ENCODE measurements around the gene ADGRF1.

ADGRF1 gene

DNA sequence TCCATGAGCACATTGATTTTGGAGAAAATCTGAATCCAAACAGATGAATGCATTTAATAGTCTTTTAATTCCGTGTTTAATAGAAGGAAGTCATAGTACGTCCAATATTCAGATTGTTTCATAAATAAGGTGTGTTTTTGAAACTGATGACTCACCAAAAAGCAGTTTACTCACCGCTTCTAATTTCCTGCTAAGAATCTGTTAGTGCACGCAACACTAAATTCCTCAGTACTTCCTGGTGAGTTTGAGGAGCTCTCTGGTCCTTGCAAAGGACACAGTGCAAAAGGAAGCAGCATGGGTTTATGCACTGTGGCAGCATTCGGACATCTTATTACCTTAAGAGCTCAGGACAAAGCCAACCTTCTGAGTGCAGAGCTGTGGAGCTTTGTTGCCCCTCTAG, 2.3 kb upstream of the ADGRF1 start:
- H3K4me3 Mint-ChIP-seq = no peak overlapping the region
- H3K27me3 Mint-ChIP-seq = peaks cover 23% of the 10 kb centered on the region
- no peaks in the 10 kb centered on the region for H3K9me3 Mint-ChIP-seq
- no peaks in the 10 kb centered on the region for H3K4me1 Mint-ChIP-seq
- H3K27ac Mint-ChIP-seq = peak overlapping the region in 1 of 2 donors; percentile 43
- DNase-seq (no peak), ATAC-seq (no peak)

DNA sequence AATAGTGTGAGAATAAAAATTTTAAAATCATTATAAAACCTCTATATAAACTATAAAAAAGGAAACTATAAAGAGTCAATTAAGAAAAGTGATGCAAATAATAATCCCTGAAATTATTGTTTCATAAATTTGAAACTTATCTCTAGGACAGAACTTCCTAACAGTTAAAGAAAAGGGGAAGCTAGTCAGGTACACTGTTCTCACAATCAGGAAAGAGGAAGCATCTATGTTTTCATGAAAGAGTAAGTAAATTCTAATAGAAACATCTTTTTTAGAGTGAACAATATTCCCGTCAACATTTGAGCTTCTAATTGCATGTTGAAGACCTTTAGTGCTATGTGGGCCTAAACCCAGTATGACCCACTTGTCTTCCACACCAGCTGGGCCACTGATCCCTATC, 1.2 kb upstream of the ADGRF1 start:
- no peak for DNase-seq
- ATAC-seq = no peak
- no peaks in the 10 kb centered on the region for H3K9me3 Mint-ChIP-seq
- peaks cover 18% of the 10 kb centered on the region for H3K27me3 Mint-ChIP-seq
- H3K4me3 Mint-ChIP-seq = no peak overlapping the region
- H3K27ac Mint-ChIP-seq = no peak overlapping the region
- H3K4me1 Mint-ChIP-seq = no peaks in the 10 kb centered on the region

DNA sequence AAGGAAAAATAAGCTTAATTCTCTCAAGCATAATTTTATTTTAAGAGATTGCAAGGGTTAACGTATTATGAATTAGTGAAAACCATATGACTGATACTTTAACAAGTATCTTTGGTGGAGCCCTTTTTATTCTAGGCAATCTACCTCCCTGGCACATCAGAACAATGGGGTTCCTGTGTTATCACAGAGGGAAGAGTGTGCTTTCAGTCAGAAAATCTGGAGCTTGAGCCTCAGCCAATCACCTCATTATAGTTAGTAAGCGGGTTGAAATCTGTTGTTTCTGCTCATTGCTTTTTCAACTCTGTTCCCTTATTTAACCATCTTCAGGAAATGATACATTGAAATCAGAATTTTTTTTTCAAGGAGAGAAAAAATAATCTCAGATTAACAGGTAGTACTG, 391 bp downstream of the ADGRF1 start:
- no peak for DNase-seq
- no peak for ATAC-seq
- no peaks in the 10 kb centered on the region for H3K4me1 Mint-ChIP-seq

DNA sequence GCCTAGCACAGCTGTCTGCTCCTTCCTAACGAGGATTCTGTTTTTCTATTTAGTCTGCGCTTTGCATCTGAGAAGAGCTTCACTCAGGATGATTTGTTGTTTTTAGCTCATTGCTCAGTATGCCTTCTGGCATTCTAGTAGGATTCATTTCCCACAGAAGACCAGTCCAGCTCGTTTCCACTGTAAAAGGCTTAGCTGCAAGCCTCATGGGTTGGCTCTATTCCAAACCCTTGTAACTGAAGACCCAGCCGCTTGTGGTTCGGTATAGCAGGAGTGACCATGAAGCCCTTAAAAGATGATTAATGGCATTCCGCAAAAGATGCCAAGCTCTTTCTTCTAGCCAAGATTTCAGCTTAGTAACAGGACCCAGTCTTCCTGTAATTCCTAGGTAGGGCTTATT, 7.2 kb downstream of the ADGRF1 start:
- no peaks in the 10 kb centered on the region for H3K4me1 Mint-ChIP-seq
- no peak overlapping the region for H3K27ac Mint-ChIP-seq
- peaks cover 41% of the 10 kb centered on the region for H3K27me3 Mint-ChIP-seq

More for the DNA sequence above, 391 bp downstream of the ADGRF1 start:
- no peak overlapping the region for H3K27ac Mint-ChIP-seq
- H3K4me3 Mint-ChIP-seq = no peak overlapping the region
- H3K9me3 Mint-ChIP-seq = no peaks in the 10 kb centered on the region
- H3K27me3 Mint-ChIP-seq = peaks cover 16% of the 10 kb centered on the region

DNA sequence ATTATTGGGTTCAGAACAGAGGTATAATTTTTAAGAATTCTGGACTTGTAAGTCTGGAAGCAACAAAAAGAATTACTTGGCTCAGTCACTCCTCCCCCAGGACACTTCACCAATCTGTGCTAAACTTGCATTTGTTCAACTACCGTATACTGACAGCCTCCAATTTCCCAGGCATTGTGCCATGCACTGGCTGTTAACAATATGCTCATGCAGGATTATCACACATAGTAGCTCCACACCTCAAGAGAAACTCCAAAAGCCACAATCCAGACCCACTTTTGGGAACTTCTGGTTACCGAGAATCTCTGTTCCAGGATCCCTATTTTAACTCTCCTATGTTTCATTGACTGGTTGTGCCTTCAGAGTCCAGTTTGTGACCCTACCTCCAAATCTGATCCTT, 7.7 kb downstream of the ADGRF1 start:
- H3K4me3 Mint-ChIP-seq = no peak overlapping the region
- peaks cover 41% of the 10 kb centered on the region for H3K27me3 Mint-ChIP-seq
- H3K27ac Mint-ChIP-seq = no peak overlapping the region
- H3K9me3 Mint-ChIP-seq = no peaks in the 10 kb centered on the region
- ATAC-seq = no peak
- no peaks in the 10 kb centered on the region for H3K4me1 Mint-ChIP-seq
- no peak for DNase-seq

More for the DNA sequence above, 7.2 kb downstream of the ADGRF1 start:
- Mint-ChIP-seq H3K9me3 (no peaks in the 10 kb centered on the region), H3K4me3 (no peak overlapping the region)
- ATAC-seq (no peak), DNase-seq (no peak)

DNA sequence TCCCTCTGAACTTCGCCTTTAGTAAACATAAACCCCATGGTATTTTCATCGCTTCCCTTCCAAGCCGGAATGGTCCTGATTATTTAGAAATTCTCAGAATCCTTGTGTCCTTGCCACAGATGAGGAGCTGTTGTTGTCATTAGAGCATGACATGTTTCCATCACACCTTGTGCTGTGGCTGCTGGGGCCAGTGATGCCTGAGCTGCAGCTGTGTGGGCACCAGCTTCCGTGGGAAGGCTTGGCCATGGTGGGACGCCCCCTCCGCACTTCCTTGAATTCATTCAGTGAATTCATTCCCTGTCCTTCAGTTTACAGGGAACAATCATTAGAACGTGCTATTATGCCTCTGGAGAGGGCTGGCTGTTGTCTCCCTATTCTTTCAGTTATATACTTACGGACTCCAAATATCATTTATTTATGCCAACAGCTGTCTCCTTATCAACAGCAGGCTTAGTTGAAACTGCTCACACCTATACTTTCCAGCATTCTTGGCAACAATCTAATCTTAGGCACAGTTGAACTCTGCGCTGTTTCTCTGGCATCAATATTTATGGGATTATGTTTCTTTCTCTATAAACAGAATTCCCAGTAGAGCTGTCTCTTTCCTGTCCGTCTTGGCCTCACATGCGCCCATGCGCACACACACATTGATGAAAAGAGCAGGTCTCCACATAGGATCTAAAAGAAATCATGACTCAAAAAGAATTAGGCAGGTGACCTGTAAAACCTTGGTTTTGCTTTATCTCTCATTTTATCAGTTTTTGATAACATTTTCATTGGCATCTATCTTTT, 9.0 kb downstream of the ADGRF1 start:
- H3K27ac Mint-ChIP-seq = no peak overlapping the region
- H3K9me3 Mint-ChIP-seq = no peaks in the 10 kb centered on the region
- H3K4me1 Mint-ChIP-seq = no peaks in the 10 kb centered on the region
- peaks cover 41% of the 10 kb centered on the region for H3K27me3 Mint-ChIP-seq
- DNase-seq (no peak), ATAC-seq (no peak)
- no peak overlapping the region for H3K4me3 Mint-ChIP-seq

DNA sequence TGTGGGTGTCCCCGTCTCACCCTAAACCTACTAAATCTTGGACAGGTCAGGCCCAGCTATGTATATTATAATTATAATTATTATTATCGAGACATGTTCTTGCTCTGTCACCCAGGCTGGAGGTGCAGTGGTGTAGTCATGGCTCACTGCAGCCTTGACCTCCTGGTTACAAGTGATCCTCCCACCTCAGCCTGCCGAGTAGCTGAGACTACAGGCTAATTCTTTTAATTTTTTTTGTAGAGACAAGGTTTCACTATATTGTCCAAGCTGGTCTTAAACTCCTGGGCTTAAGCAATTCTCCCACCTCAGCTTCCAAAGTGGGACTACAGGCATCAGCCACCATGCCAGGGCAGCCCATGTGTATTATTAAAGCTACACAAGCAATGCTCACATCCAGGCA, 10.5 kb downstream of the ADGRF1 start:
- Mint-ChIP-seq H3K4me1 (no peaks in the 10 kb centered on the region), H3K27me3 (peaks cover 33% of the 10 kb centered on the region), H3K9me3 (no peaks in the 10 kb centered on the region), H3K27ac (no peak overlapping the region), H3K4me3 (no peak overlapping the region)
- DNase-seq (no peak), ATAC-seq (no peak)

DNA sequence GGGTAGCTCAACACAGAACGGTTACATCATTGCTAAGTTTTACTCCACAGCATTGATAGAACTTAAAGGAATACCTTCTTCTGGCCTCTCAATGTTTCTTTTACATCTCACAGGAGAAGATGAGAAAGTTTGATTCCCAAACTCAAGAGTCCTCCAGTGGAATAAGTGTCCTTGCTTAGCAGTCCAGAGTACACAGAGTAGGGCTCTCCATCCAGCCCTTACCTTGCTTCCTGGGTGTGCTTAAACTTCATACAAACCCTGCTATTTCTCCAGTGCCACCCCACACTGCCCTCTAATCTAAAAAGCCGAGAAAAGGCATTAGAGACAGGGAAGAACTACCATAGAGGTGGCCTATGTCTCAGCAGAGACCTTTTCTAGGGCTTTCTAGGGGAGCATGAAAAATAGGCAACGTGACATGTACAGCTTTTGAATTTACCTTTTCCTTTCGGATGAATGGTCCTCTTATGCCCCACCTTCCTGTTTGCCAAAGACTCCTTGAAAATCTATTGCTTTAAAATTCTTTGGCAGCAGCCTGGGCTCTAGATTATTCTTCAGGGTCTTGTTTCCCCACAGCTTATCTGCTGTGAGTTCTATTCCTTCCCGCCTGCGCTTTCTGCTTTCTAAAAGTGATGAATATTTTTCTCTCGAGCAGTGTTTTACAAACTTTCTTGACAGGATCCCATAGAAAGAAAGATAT, 12.1 kb downstream of the ADGRF1 start:
- Mint-ChIP-seq H3K9me3 (no peaks in the 10 kb centered on the region), H3K4me1 (no peaks in the 10 kb centered on the region), H3K27ac (peak overlapping the region in 1 of 2 donors; percentile 43), H3K4me3 (no peak overlapping the region), H3K27me3 (peaks cover 17% of the 10 kb centered on the region)
- no peak for ATAC-seq
- no peak for DNase-seq

DNA sequence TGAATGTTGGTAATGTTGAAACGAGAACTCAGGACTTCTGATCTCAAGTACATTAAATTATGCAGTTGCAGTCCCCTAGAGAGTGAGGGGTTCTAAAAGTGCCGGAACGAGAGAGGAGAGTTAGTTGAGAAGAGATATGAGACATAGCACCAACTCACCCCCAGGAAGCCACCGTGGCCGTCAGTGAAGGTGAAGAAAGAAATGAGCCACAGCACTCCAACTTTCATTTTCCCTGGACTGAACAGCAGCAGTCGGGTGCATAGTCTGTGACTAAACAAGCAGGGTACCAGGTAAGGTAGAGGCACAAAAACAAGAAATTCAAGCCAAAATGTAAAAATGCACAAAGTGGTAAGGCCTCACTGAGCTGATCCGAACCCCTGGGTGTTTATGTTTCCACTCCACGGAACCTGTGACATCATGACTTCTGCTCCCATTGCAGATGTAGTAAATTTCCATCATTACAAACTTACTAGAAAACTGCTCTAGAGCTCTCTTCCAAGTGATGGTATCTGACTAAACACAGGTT, 13.2 kb downstream of the ADGRF1 start:
- H3K9me3 Mint-ChIP-seq = no peaks in the 10 kb centered on the region
- DNase-seq (no peak), ATAC-seq (no peak)
- no peaks in the 10 kb centered on the region for H3K4me1 Mint-ChIP-seq
- peaks cover 8% of the 10 kb centered on the region for H3K27me3 Mint-ChIP-seq
- H3K4me3 Mint-ChIP-seq = no peak overlapping the region
- no peak overlapping the region for H3K27ac Mint-ChIP-seq

DNA sequence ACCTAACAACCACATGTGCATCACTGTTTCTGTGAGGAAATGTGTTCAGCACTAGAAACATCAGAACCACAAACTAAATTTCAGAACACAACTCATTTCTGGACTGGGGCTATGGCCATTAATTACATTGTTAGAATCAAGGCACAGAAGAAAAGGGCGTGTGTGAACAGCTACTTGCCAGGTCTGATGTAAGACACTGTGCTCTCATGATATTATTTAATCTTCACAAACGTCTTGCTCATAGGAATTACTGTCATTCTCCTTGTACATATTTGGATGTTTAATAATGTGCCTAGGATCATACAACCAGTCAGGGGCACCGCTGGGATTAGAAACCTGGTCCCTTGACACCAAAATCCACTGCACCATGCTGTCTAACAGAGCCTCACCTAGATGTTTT, 14.8 kb downstream of the ADGRF1 start:
- H3K4me1 Mint-ChIP-seq = no peaks in the 10 kb centered on the region
- no peaks in the 10 kb centered on the region for H3K27me3 Mint-ChIP-seq

DNA sequence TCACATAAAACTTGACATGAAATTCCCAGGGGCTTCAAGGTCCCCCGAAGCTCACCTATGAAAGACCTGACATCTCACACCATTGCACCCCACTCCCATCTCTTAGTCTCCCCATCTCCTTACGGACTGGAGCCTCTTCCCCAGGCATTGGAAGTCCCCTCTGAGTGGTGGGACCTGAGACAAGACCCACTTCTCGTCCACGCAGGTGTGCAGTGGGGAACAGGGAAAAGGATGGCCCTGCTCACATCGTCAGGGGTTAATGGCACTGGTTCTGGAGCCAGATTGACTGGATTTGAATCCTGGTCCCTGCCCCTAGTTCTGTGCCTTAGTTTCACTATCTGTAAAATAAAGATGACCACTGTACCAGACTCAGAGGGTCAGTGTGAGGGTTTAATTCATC, 15.5 kb downstream of the ADGRF1 start:
- ATAC-seq = no peak
- DNase-seq = no peak
- H3K27ac Mint-ChIP-seq = no peak overlapping the region
- no peaks in the 10 kb centered on the region for H3K4me1 Mint-ChIP-seq
- H3K27me3 Mint-ChIP-seq = no peaks in the 10 kb centered on the region
- no peak overlapping the region for H3K4me3 Mint-ChIP-seq
- no peaks in the 10 kb centered on the region for H3K9me3 Mint-ChIP-seq

More for the DNA sequence above, 14.8 kb downstream of the ADGRF1 start:
- DNase-seq (no peak), ATAC-seq (no peak)
- Mint-ChIP-seq H3K27ac (no peak overlapping the region), H3K9me3 (no peaks in the 10 kb centered on the region), H3K4me3 (no peak overlapping the region)

DNA sequence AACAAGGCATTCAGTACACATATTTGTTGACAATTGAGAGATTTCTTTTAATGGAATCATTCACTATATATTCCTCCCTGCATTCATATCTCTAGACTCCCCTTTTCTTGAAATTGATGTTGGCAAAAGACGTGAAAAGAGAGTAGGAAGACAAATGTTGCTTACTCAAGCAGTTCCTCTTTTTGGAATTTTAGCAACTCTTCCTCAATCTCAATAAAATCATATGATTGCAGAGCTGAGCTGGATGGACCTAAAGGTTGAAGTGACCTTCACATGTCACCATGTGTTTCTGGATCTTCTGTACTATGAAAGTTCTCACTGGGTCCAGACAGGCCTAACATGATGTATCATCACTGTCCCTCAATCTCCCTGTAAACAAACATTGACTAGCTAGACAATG, 18.6 kb downstream of the ADGRF1 start:
- H3K27me3 Mint-ChIP-seq = no peaks in the 10 kb centered on the region
- H3K4me1 Mint-ChIP-seq = no peaks in the 10 kb centered on the region
- no peak for ATAC-seq
- no peaks in the 10 kb centered on the region for H3K9me3 Mint-ChIP-seq
- no peak for DNase-seq
- H3K4me3 Mint-ChIP-seq = no peak overlapping the region
- no peak overlapping the region for H3K27ac Mint-ChIP-seq

DNA sequence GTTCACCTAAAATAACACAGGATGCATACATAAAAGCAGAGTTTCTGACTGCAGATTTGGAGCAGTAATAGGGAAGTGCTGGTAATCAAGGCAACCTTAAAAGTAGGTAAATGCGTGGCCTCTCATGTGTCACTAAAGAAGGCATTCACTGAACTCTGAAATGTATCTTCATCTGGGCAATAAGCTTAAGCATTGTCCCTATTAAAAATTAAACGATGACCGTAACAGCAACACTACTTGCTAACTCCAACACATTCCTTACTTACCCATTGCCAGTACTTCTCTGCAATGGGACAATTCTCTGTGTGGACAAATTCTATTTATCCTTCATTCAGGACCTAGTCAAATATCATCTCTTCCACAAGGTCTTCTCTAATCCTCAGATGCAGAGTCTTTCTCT, 19.9 kb downstream of the ADGRF1 start:
- Mint-ChIP-seq H3K27ac (no peak overlapping the region), H3K27me3 (no peaks in the 10 kb centered on the region), H3K4me1 (no peaks in the 10 kb centered on the region), H3K4me3 (no peak overlapping the region), H3K9me3 (no peaks in the 10 kb centered on the region)
- ATAC-seq (no peak), DNase-seq (no peak)

DNA sequence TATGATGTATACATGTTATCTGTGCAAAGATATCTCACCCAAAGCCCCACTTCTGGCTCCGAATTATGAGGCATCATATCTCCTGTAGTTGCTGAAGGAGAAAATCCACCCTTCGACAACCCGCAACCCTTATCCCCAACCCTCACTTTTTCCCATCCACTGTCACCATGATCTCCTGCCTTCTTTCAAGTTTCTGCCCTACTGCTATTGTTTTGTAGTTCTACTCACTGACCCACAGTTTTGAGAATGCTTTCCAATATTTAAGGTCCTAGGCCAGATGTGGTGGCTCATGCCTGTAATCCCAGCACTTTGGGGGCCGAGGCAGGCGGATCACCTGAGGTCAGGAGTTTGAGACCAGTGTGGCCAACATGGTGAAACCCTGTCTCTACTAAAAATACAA, 22.2 kb downstream of the ADGRF1 start:
- no peaks in the 10 kb centered on the region for H3K27me3 Mint-ChIP-seq
- no peak overlapping the region for H3K4me3 Mint-ChIP-seq
- H3K4me1 Mint-ChIP-seq = no peaks in the 10 kb centered on the region
- H3K27ac Mint-ChIP-seq = no peak overlapping the region
- no peak for DNase-seq
- no peaks in the 10 kb centered on the region for H3K9me3 Mint-ChIP-seq
- ATAC-seq = no peak

DNA sequence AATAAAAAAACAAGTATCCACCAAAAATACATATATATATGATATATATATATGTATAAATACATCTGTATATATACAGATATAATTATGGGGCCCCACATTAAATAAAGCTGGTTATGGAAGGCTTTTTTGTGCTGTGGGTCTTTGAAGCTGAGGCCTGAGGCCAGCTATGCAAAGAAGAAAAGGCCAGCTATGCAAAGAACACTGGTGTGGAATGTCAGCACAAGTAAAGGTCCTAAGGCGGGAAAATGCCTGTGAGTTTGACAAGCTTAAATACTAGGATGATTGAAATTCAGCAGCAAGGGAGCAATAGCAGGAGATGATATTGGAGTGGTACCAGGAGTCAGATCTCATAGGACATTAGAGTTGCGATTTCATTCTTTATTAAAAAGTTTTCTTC, 25.2 kb downstream of the ADGRF1 start:
- H3K27ac Mint-ChIP-seq = no peak overlapping the region
- DNase-seq = no peak
- ATAC-seq = no peak

DNA sequence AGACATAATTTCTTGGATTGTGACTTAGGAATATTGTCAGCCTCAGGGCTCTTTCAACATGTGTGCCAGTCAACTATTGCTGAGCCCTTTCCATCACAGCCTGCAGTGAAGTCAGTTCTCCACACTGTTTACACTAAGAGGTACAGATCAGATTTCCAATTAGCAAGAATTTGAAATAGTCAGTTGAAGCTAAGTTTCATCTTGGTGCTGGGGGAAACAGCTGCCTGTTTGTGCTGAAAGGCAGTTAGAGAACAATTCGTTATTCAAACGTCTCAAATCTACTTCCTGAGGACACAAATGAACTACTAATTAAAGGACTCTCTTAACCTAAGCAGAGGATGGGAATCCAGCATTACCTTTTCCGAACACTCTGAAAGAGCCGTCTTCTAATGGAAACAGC, 25.9 kb downstream of the ADGRF1 start:
- no peak for ATAC-seq
- no peak for DNase-seq
- no peaks in the 10 kb centered on the region for H3K4me1 Mint-ChIP-seq
- H3K9me3 Mint-ChIP-seq = peaks cover 9 to 13% of the 10 kb centered on the region in 2 donors
- H3K27ac Mint-ChIP-seq = no peak overlapping the region
- no peaks in the 10 kb centered on the region for H3K27me3 Mint-ChIP-seq
- H3K4me3 Mint-ChIP-seq = no peak overlapping the region

More for the DNA sequence above, 25.2 kb downstream of the ADGRF1 start:
- no peaks in the 10 kb centered on the region for H3K27me3 Mint-ChIP-seq
- H3K4me1 Mint-ChIP-seq = no peaks in the 10 kb centered on the region
- H3K9me3 Mint-ChIP-seq = peaks cover 9 to 13% of the 10 kb centered on the region in 2 donors
- H3K4me3 Mint-ChIP-seq = no peak overlapping the region

Measured in stimulated activated naive CD8-positive, alpha-beta T cell treated with anti-CD3 and anti-CD28 coated beads, Interleukin-15, amount 100 ng/mL, for 72 hours (primary cell).